Liver (tissue), 9 donors: ENCODE measurements around the gene PHOSPHO1. TPM values are rescaled to one million over a fixed set of nuclear protein-coding genes. Genes with fewer than 3 reads are reported as not detected.

ENCODE experiments used
- DNase-seq: peaks from one replicate; pipeline ENCODE4 v3.0.0-alpha.2; 2017; ENCODE audit warnings: low spot score
- H3K27ac ChIP-seq, 2 donors: one replicate each; pipeline ENCODE4 v1.7.0; 2013; ENCODE audit warnings: inconsistent platforms in 2 of 2, low read length in 2 of 2, control low read depth in 1 of 2, low read depth in 1 of 2, mild to moderate bottlenecking in 1 of 2
- H3K27me3 ChIP-seq, 4 donors: one replicate each; pipeline versions ENCODE4 v1.6.1 to v1.7.0; 2013; ENCODE audit warnings: low read length in 3 of 4, inconsistent platforms in 1 of 4, mild to moderate bottlenecking in 1 of 4, moderate library complexity in 1 of 4; ENCODE audit not compliant: control insufficient read depth in 4 of 4, insufficient read depth in 4 of 4
- H3K36me3 ChIP-seq, 4 donors: one replicate each; pipeline versions ENCODE4 v1.6.1 to v1.7.0; 2013; ENCODE audit warnings: low read length in 3 of 4, mild to moderate bottlenecking in 3 of 4, low read depth in 1 of 4, moderate library complexity in 1 of 4; ENCODE audit not compliant: control insufficient read depth in 4 of 4, insufficient read depth in 3 of 4
- H3K4me1 ChIP-seq, 4 donors: one replicate each; pipeline versions ENCODE4 v1.6.1 to v1.7.0; 2013; ENCODE audit warnings: low read length in 3 of 4, mild to moderate bottlenecking in 3 of 4, moderate library complexity in 1 of 4; ENCODE audit not compliant: control insufficient read depth in 4 of 4, insufficient read depth in 4 of 4
- H3K4me3 ChIP-seq, 3 donors: one replicate each; pipeline versions ENCODE4 v1.6.1 to v1.7.0; 2013; ENCODE audit warnings: low read length in 3 of 3, control low read depth in 1 of 3, low read depth in 1 of 3, mild to moderate bottlenecking in 1 of 3
- H3K9ac ChIP-seq, 2 donors: one replicate each; pipeline ENCODE4 v1.7.0; 2013; ENCODE audit warnings: low read length in 2 of 2, mild to moderate bottlenecking in 2 of 2, moderate library complexity in 2 of 2, control low read depth in 1 of 2, low read depth in 1 of 2
- H3K9me3 ChIP-seq, 4 donors: one replicate each; pipeline versions ENCODE4 v1.6.1 to v1.7.0; 2013; ENCODE audit warnings: low read length in 3 of 4; ENCODE audit not compliant: control insufficient read depth in 4 of 4
- EGR1 ChIP-seq, 2 donors: IDR thresholded peaks; 2 replicates each; pipeline ENCODE4 v1.6.1; 2016 to 2018; ENCODE audit warnings: antibody characterized with exemption in 2 of 2, low read depth in 2 of 2
- FOXA1 ChIP-seq: IDR thresholded peaks from 2 replicates; pipeline ENCODE4 v1.6.1; 2016; ENCODE audit warnings: antibody characterized with exemption
- FOXA2 ChIP-seq: IDR thresholded peaks from 2 replicates; pipeline ENCODE4 v1.6.1; 2016; ENCODE audit warnings: antibody characterized with exemption
- HNF4A ChIP-seq, 2 donors: conservative IDR thresholded peaks; 2 replicates each; pipeline ENCODE4 v1.6.1; 2016; ENCODE audit warnings: antibody characterized with exemption in 2 of 2, mild to moderate bottlenecking in 2 of 2
- HNF4G ChIP-seq: IDR thresholded peaks from 2 replicates; pipeline ENCODE4 v1.6.1; 2016; ENCODE audit warnings: antibody characterized with exemption
- JUND ChIP-seq, 2 donors: IDR thresholded peaks; 2 replicates each; pipeline ENCODE4 v1.6.1; 2016; ENCODE audit warnings: antibody characterized with exemption in 2 of 2
- NR2F2 ChIP-seq: IDR thresholded peaks from 2 replicates; pipeline ENCODE4 v1.6.1; 2016; ENCODE audit warnings: antibody characterized with exemption
- RAD21 ChIP-seq, 2 donors: IDR thresholded peaks; 2 replicates each; pipeline ENCODE4 v1.6.1; 2016; ENCODE audit warnings: antibody characterized with exemption in 2 of 2, mild to moderate bottlenecking in 2 of 2
- RXRA ChIP-seq, 2 donors: IDR thresholded peaks; 2 replicates each; pipeline ENCODE4 v1.6.1; 2017 to 2018; ENCODE audit warnings: antibody characterized with exemption in 2 of 2, mild to moderate bottlenecking in 1 of 2
- SP1 ChIP-seq: IDR thresholded peaks from 2 replicates; pipeline ENCODE4 v1.6.1; 2018; ENCODE audit warnings: antibody characterized with exemption, mild to moderate bottlenecking
- TAF1 ChIP-seq: conservative IDR thresholded peaks from 2 replicates; pipeline ENCODE4 v1.6.1; 2016; ENCODE audit warnings: antibody characterized with exemption, mild to moderate bottlenecking
- YY1 ChIP-seq: IDR thresholded peaks from 2 replicates; pipeline ENCODE4 v1.6.1; 2016; ENCODE audit warnings: antibody characterized with exemption, mild to moderate bottlenecking
- WGBS: extraction: QIAGEN DNeasy Blood & Tissue Kit; methylation state at CpG from one replicate; pipeline ENCODE4 v1.1.7; 2013; 5-methylcytosine and 5-hydroxymethylcytosine counted together
- polyA plus RNA-seq, 2 donors: library from polyadenylated mRNA; stranded (reverse) in 1 of 2; unstranded in 1 of 2; fragments of 200-250 nt in 1 of 2; fragments of >200 nt in 1 of 2; fragmentation: Nextera tagmentation in 1 of 2; extraction: Ambion mirVana in 1 of 2; gene quantifications; one replicate each; pipeline versions ENCODE4 v1.2.1 to v1.2.3, GENCODE V29; 2013 to 2015
- total RNA-seq, 2 donors: library from RNA; depleted of rRNA; stranded (reverse); fragments of >200 nt; gene quantifications; one replicate each; pipeline ENCODE4 v1.2.3, GENCODE V29; 2014
- TF ChIP-seq, protein P1 (sequence below): IDR thresholded peaks from 2 replicates; pipeline ENCODE4 v1.6.1; 2016; ENCODE audit warnings: antibody characterized with exemption
- TF ChIP-seq, protein P2 (sequence below): fragments of 150-350 bp; IDR thresholded peaks from 2 replicates; pipeline ENCODE4 v1.5.1; 2017; ENCODE audit warnings: improper control_type of control experiment, low read depth, low read length; ENCODE audit not compliant: missing input control
- TF ChIP-seq, protein P3 (sequence below): IDR thresholded peaks from 2 replicates; pipeline ENCODE4 v1.6.1; 2016; ENCODE audit warnings: antibody characterized with exemption, mild to moderate bottlenecking
- TF ChIP-seq, protein P4 (sequence below): IDR thresholded peaks from 2 replicates; pipeline ENCODE4 v1.6.1; 2016; ENCODE audit warnings: antibody characterized with exemption
- donor health status: healthy.
- donor health status: healthy.
- donor health status: healthy.
- donor health status: healthy.
- donor health status: healthy.

PHOSPHO1 gene
- total and polyA plus RNA-seq, 4 donors: 0.22 to 99.4 (median 0.40) TPM

DNA sequence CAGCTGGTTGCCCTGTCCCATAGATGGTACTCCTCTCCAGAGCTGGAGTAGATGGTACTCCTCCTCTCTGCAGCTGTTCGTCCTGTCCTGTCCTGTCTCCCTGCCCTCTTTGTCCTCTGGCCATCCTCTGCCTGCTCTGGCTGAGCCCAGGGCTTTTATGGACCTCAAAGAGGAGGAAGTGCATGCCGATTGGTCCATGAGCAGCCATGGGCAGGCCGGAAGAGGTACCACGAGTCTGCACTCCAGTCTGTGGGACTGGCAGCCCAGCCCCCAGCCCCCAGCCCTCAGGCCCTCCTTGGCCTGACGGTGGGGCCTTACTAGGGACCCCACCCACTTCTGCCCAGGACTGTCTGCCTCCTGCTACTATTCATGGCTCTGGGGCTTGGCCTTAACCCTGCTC is 47.2 kb downstream of the PHOSPHO1 start:
- Histone ChIP-seq H3K4me1 (no peaks in the 10 kb centered on the region), H3K36me3 (no peaks in the 10 kb centered on the region), H3K9me3 (peaks cover 0 to 8% (median 2%) of the 10 kb centered on the region in 4 donors), H3K4me3 (no peak overlapping the region), H3K27me3 (no peaks in the 10 kb centered on the region), H3K9ac (no peak overlapping the region), H3K27ac (no peak overlapping the region)
- 82% methylated on average over 5 of the region's 5 CpGs for WGBS
- DNase-seq: no peak
- TF ChIP-seq YY1 (no peak), RXRA (IDR thresholded peaks at IDR 0.05) (no peak), EGR1 (IDR thresholded peaks at IDR 0.05; ENCODE audit: low read depth in 2 of 2) (no peak), HNF4G (no peak), FOXA1 (no peak), RAD21 (IDR thresholded peaks at IDR 0.05) (no peak)
- TF ChIP-seq, protein P1, sequence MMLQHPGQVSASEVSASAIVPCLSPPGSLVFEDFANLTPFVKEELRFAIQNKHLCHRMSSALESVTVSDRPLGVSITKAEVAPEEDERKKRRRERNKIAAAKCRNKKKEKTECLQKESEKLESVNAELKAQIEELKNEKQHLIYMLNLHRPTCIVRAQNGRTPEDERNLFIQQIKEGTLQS: no peak
- TF ChIP-seq, protein P2, sequence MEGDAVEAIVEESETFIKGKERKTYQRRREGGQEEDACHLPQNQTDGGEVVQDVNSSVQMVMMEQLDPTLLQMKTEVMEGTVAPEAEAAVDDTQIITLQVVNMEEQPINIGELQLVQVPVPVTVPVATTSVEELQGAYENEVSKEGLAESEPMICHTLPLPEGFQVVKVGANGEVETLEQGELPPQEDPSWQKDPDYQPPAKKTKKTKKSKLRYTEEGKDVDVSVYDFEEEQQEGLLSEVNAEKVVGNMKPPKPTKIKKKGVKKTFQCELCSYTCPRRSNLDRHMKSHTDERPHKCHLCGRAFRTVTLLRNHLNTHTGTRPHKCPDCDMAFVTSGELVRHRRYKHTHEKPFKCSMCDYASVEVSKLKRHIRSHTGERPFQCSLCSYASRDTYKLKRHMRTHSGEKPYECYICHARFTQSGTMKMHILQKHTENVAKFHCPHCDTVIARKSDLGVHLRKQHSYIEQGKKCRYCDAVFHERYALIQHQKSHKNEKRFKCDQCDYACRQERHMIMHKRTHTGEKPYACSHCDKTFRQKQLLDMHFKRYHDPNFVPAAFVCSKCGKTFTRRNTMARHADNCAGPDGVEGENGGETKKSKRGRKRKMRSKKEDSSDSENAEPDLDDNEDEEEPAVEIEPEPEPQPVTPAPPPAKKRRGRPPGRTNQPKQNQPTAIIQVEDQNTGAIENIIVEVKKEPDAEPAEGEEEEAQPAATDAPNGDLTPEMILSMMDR: no peak

DNA sequence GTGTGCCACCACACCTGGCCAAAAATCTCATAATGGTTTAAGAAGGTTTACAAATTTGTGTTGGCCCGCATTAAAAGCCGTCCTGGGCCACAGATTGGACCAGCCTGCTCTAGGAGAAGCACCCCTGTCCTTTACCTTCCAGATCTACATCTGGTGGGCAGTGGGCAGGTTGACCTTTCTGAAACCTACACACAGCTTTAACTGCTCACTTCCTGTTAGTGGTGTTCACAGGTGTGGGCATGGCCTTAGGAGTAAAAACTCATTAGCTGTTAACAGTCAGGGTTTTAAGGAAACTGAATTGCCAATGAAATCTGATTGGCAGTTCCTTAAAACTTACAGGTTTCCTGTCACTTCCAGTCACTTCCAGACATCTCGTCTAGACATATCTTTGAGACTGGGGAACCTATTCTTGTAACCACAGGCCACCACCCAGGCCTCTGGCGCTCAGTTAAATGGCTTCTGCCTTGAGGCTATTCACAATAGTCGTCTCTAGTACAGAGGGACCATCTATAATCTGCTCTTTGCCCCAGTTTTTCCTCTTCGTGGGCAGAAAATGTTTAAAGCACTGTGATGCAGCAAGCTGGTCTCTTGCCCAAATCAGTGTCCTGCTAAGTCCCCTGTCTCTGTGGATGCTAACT is 49.5 kb downstream of the PHOSPHO1 start:
- no peaks in the 10 kb centered on the region for H3K27me3 ChIP-seq
- 84% methylated on average over 6 of the region's 6 CpGs for WGBS
- TF ChIP-seq, protein P2: no peak
- TF ChIP-seq FOXA2 (no peak), JUND (IDR thresholded peaks at IDR 0.05) (no peak), SP1 (no peak), TAF1 (no peak), RXRA (IDR thresholded peaks at IDR 0.05) (no peak), HNF4A (conservative IDR thresholded peaks at IDR 0.05) (no peak), NR2F2 (no peak)
- TF ChIP-seq, protein P1: no peak
- TF ChIP-seq, protein P3, sequence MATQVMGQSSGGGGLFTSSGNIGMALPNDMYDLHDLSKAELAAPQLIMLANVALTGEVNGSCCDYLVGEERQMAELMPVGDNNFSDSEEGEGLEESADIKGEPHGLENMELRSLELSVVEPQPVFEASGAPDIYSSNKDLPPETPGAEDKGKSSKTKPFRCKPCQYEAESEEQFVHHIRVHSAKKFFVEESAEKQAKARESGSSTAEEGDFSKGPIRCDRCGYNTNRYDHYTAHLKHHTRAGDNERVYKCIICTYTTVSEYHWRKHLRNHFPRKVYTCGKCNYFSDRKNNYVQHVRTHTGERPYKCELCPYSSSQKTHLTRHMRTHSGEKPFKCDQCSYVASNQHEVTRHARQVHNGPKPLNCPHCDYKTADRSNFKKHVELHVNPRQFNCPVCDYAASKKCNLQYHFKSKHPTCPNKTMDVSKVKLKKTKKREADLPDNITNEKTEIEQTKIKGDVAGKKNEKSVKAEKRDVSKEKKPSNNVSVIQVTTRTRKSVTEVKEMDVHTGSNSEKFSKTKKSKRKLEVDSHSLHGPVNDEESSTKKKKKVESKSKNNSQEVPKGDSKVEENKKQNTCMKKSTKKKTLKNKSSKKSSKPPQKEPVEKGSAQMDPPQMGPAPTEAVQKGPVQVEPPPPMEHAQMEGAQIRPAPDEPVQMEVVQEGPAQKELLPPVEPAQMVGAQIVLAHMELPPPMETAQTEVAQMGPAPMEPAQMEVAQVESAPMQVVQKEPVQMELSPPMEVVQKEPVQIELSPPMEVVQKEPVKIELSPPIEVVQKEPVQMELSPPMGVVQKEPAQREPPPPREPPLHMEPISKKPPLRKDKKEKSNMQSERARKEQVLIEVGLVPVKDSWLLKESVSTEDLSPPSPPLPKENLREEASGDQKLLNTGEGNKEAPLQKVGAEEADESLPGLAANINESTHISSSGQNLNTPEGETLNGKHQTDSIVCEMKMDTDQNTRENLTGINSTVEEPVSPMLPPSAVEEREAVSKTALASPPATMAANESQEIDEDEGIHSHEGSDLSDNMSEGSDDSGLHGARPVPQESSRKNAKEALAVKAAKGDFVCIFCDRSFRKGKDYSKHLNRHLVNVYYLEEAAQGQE: no peak
- TF ChIP-seq, protein P4, sequence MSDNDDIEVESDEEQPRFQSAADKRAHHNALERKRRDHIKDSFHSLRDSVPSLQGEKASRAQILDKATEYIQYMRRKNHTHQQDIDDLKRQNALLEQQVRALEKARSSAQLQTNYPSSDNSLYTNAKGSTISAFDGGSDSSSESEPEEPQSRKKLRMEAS: no peak
- no peaks in the 10 kb centered on the region for H3K36me3 ChIP-seq
- no peak overlapping the region for H3K9ac ChIP-seq
- H3K4me1 ChIP-seq: no peaks in the 10 kb centered on the region
- no peak for DNase-seq
- no peak overlapping the region for H3K27ac ChIP-seq
- peaks cover 2 to 17% (median 5%) of the 10 kb centered on the region in 4 donors for H3K9me3 ChIP-seq
- H3K4me3 ChIP-seq: no peak overlapping the region
